ENCODE data around the gene CRYBG1.

- no peak for TF ChIP-seq POLR2A (IDR thresholded peaks at IDR 0.05)
- TF ChIP-seq CTCF (IDR thresholded peaks at IDR 0.05), result peak; percentile 4 to 60 (median 33)
Measured at GRCh38 chr6:106446287-106446885, 85.9 kb downstream of the CRYBG1 start.
